ENCODE data around the gene PGAP2.

PGAP2 gene

DNA sequence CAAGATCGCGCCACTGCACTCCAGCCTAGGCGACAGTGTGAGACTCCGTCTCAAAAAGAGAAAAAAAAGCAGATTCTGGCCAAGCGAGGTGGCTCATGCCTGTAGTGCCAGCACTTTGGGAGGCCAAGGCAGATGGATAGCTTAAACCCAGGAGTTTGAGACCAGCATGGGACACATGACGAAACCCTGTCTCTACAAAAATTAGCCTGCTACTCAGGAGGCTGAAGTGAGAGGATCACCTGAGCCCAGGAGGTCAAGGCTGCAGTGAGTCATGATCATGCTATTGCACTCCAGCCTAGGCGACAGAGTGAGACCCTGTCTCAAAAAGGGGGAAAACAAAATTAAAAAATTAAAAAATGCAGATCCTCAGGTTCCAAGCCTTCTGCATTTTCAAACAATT lies 14.0 kb downstream of the PGAP2 start:
- no peaks in the 10 kb centered on the region for H3K9me3 ChIP-seq (ENCODE audit: control insufficient read depth in 1 of 2, low read length in 2 of 2)
- no peaks in the 10 kb centered on the region for H3K27me3 ChIP-seq (ENCODE audit: control insufficient read depth in 1 of 2, insufficient read depth in 2 of 2, low read length in 2 of 2)
- H3K9ac ChIP-seq (ENCODE audit: low read depth in 1 of 2, low read length in 2 of 2): no peak overlapping the region
- no peak overlapping the region for H3K27ac ChIP-seq (ENCODE audit: low read depth, low read length)
- no peaks in the 10 kb centered on the region for H3K4me1 ChIP-seq (ENCODE audit: control insufficient read depth in 1 of 2, insufficient read depth in 2 of 2, low read length in 2 of 2)
- peaks cover 7 to 37% of the 10 kb centered on the region in 2 donors for H3K36me3 ChIP-seq (ENCODE audit: control insufficient read depth in 1 of 2, insufficient read depth in 2 of 2, low read length in 2 of 2)
- no peak overlapping the region for H3K4me3 ChIP-seq (ENCODE audit: low read depth in 1 of 2, low read length in 2 of 2)

DNA sequence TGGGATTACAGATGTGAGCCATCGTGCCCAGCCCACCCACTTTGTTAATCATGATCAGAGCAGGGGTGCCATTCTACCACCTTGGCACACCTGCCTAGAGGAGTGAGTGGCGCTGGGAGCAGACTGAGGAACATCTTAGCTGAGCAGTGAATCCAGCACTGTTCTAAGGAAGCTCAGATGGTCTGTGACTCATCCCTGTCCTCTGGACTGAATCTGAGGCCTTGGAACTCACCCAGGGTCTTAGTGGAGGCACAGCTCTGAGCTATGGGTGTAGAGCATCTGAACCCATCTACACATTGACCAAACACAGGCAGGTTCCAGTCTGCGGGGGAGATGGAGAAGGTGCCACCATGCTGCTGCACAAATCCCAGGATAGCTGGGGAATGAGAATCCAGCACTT lies 14.9 kb downstream of the PGAP2 start:
- H3K36me3 ChIP-seq (ENCODE audit: control insufficient read depth in 1 of 2, insufficient read depth in 2 of 2, low read length in 2 of 2): peaks cover 13 to 46% of the 10 kb centered on the region in 2 donors
- no peak overlapping the region for H3K9ac ChIP-seq (ENCODE audit: low read depth in 1 of 2, low read length in 2 of 2)
- H3K4me3 ChIP-seq (ENCODE audit: low read depth in 1 of 2, low read length in 2 of 2): no peak overlapping the region
- H3K4me1 ChIP-seq (ENCODE audit: control insufficient read depth in 1 of 2, insufficient read depth in 2 of 2, low read length in 2 of 2): no peaks in the 10 kb centered on the region
- H3K27me3 ChIP-seq (ENCODE audit: control insufficient read depth in 1 of 2, insufficient read depth in 2 of 2, low read length in 2 of 2): no peaks in the 10 kb centered on the region
- H3K9me3 ChIP-seq (ENCODE audit: control insufficient read depth in 1 of 2, low read length in 2 of 2): no peaks in the 10 kb centered on the region
- H3K27ac ChIP-seq (ENCODE audit: low read depth, low read length): no peak overlapping the region

DNA sequence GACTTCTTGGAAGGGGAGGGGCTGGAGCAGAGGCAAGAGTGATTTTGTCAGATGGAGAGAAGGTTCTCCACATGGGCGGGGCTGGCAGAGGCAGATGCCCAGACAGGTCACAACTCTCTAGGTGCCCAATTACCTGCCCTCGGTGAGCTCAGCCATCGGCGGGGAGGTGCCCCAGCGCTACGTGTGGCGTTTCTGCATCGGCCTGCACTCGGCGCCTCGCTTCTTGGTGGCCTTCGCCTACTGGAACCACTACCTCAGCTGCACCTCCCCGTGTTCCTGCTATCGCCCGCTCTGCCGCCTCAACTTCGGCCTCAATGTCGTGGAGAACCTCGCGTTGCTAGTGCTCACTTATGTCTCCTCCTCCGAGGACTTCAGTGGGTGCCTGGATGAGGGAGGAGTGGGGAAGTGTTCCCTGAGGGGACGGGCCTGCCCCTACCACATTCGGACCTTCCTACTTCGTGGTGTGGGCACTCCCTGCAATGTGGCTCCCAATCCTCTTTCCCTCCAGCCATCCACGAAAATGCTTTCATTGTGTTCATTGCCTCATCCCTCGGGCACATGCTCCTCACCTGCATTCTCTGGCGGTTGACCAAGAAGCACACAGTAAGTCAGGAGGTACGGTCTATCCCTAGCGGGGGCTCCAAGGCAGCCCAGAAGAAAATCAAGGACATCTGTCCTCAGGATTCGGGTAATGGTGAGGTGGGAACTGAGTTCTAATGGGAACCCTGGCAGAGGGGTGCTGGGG lies 15.6 kb downstream of the PGAP2 start:
- Histone ChIP-seq H3K27me3 (ENCODE audit: control insufficient read depth in 1 of 2, insufficient read depth in 2 of 2, low read length in 2 of 2) (no peaks in the 10 kb centered on the region), H3K4me1 (ENCODE audit: control insufficient read depth in 1 of 2, insufficient read depth in 2 of 2, low read length in 2 of 2) (no peaks in the 10 kb centered on the region), H3K9me3 (ENCODE audit: control insufficient read depth in 1 of 2, low read length in 2 of 2) (no peaks in the 10 kb centered on the region), H3K27ac (ENCODE audit: low read depth, low read length) (no peak overlapping the region), H3K36me3 (ENCODE audit: control insufficient read depth in 1 of 2, insufficient read depth in 2 of 2, low read length in 2 of 2) (peaks cover 13 to 44% of the 10 kb centered on the region in 2 donors), H3K4me3 (ENCODE audit: low read depth in 1 of 2, low read length in 2 of 2) (no peak overlapping the region), H3K9ac (ENCODE audit: low read depth in 1 of 2, low read length in 2 of 2) (no peak overlapping the region)

DNA sequence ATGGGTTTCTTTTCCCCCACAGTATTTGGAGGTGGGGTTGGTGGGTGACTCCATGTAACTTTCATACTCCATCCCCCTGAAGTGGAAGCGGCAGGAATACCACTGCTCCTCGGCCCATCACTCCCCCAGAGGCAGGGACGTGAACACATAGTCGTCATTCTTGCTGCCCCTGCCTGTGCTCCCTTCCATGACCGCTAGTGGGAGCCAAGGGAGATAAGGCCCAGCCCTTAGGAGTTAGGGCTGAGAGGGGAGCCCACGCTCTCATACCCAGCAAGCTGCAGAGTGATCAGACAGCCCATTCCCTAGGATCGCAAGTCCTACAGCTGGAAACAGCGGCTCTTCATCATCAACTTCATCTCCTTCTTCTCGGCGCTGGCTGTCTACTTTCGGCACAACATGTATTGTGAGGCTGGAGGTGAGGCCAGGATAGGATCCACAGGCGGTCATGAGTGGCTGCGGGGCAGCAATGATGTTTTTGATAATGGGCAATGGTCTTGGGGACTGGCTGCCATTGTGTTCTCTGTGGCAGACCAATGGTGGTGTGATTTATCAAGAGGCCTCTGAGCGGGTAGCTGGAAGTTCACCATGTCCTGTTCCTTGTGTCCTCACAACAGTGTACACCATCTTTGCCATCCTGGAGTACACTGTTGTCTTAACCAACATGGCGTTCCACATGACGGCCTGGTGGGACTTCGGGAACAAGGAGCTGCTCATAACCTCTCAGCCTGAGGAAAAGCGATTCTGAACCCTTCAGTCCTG lies 16.5 kb downstream of the PGAP2 start:
- no peaks in the 10 kb centered on the region for H3K9me3 ChIP-seq (ENCODE audit: control insufficient read depth in 1 of 2, low read length in 2 of 2)
- H3K27me3 ChIP-seq (ENCODE audit: control insufficient read depth in 1 of 2, insufficient read depth in 2 of 2, low read length in 2 of 2): no peaks in the 10 kb centered on the region
- no peak overlapping the region for H3K4me3 ChIP-seq (ENCODE audit: low read depth in 1 of 2, low read length in 2 of 2)
- H3K9ac ChIP-seq (ENCODE audit: low read depth in 1 of 2, low read length in 2 of 2): no peak overlapping the region
- H3K4me1 ChIP-seq (ENCODE audit: control insufficient read depth in 1 of 2, insufficient read depth in 2 of 2, low read length in 2 of 2): no peaks in the 10 kb centered on the region
- peaks cover 13 to 50% of the 10 kb centered on the region in 2 donors for H3K36me3 ChIP-seq (ENCODE audit: control insufficient read depth in 1 of 2, insufficient read depth in 2 of 2, low read length in 2 of 2)
- no peak overlapping the region for H3K27ac ChIP-seq (ENCODE audit: low read depth, low read length)

DNA sequence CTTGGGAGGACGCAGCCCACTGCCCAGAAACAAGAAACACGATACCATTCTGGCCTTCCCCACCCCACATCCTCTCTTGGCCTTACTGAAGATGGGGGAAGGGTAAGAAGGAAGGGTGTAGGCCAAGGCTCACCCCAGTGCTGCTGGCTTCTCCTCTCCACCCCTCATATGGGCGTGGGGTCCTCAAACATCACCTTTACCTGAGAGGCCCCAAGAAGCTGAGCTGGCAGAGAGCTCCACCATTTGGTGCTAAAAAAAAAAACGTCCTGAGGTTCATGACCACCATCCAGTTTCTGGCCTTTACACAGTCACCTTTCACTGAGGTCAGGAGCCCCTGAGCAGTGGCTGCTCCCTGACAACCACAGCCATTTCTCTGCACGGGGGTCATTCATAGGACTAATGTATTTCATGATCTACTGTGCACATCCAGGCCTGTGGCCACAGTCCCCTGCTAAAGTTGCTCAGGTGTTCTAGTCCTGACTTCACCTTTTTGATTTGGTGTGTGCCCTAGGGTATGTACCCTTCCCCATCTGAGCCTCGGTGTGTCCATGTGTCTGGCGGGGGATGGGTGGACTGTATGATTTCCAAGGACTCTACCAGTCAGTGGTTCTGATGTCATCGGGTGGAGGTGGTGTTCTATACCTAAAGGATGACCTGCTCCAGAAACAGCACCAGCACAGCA lies 17.3 kb downstream of the PGAP2 start:
- H3K9me3 ChIP-seq (ENCODE audit: control insufficient read depth in 1 of 2, low read length in 2 of 2): no peaks in the 10 kb centered on the region
- H3K36me3 ChIP-seq (ENCODE audit: control insufficient read depth in 1 of 2, insufficient read depth in 2 of 2, low read length in 2 of 2): peaks cover 13 to 54% of the 10 kb centered on the region in 2 donors
- no peak overlapping the region for H3K9ac ChIP-seq (ENCODE audit: low read depth in 1 of 2, low read length in 2 of 2)
- no peak overlapping the region for H3K27ac ChIP-seq (ENCODE audit: low read depth, low read length)
- H3K27me3 ChIP-seq (ENCODE audit: control insufficient read depth in 1 of 2, insufficient read depth in 2 of 2, low read length in 2 of 2): no peaks in the 10 kb centered on the region
- no peak overlapping the region for H3K4me3 ChIP-seq (ENCODE audit: low read depth in 1 of 2, low read length in 2 of 2)
- H3K4me1 ChIP-seq (ENCODE audit: control insufficient read depth in 1 of 2, insufficient read depth in 2 of 2, low read length in 2 of 2): peaks cover 0 to under 1% of the 10 kb centered on the region in 2 donors

DNA sequence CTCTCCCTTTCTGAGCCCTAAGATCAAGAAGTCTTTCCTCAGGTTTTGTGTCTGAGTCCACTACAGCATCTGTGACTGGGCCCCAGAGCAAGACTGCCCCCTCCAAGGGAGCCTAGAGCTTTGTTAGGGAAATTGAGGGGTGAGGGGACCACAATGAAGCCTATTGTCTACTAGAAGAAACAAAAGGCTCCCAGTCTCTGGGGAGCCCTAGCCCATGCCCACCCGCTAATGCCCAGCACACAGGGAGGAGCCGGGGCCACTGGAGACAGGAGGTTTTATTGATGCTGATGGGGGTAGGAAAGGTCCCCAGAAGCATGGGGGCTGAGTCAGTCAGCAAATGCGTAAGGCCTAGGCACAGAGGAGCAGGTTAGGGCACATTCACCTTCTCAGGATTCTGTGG lies 18.4 kb downstream of the PGAP2 start:
- Histone ChIP-seq H3K9ac (ENCODE audit: low read depth in 1 of 2, low read length in 2 of 2) (no peak overlapping the region), H3K9me3 (ENCODE audit: control insufficient read depth in 1 of 2, low read length in 2 of 2) (no peaks in the 10 kb centered on the region), H3K4me3 (ENCODE audit: low read depth in 1 of 2, low read length in 2 of 2) (no peak overlapping the region), H3K27ac (ENCODE audit: low read depth, low read length) (no peak overlapping the region), H3K27me3 (ENCODE audit: control insufficient read depth in 1 of 2, insufficient read depth in 2 of 2, low read length in 2 of 2) (no peaks in the 10 kb centered on the region), H3K4me1 (ENCODE audit: control insufficient read depth in 1 of 2, insufficient read depth in 2 of 2, low read length in 2 of 2) (peaks cover 9 to 10% of the 10 kb centered on the region in 2 donors), H3K36me3 (ENCODE audit: control insufficient read depth in 1 of 2, insufficient read depth in 2 of 2, low read length in 2 of 2) (peaks cover 13 to 50% of the 10 kb centered on the region in 2 donors)

DNA sequence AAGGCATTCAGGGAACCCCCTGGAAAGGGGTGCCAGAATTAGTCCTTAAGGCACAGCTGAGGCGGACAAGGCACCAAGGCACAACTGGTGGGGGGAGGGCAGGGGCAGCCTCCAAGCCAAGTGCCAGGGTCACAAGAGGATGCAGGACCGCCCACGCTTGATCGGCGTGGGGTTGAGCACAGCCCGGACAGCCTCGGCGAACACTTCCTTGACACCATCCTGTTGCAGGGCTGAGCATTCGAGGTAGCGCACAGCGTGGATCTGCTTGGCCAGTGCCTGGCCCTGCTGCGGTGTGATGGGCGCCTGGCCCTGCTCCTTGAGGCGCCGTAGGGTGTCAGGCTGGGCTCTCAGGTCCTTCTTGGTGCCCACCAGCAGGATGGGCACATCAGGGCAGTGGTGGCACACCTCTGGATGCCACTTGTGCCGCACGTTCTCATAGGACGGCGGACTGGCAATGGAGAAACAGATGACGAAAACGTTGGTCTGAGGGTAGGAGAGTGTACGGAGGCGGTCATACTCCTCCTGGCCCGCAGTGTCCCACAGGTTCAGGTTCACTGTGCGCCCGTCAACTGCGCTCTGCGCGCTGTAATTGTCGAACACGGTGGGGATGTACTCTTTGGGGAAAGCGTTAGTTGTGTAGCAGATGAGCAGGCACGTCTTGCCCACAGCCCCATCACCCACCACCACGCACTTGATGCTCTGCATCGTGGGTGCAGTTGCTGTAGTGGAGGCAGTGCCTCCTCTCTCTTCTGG lies 19.2 kb downstream of the PGAP2 start:
- Histone ChIP-seq H3K27ac (ENCODE audit: low read depth, low read length) (no peak overlapping the region), H3K9me3 (ENCODE audit: control insufficient read depth in 1 of 2, low read length in 2 of 2) (no peaks in the 10 kb centered on the region), H3K4me3 (ENCODE audit: low read depth in 1 of 2, low read length in 2 of 2) (no peak overlapping the region), H3K9ac (ENCODE audit: low read depth in 1 of 2, low read length in 2 of 2) (no peak overlapping the region), H3K36me3 (ENCODE audit: control insufficient read depth in 1 of 2, insufficient read depth in 2 of 2, low read length in 2 of 2) (peaks cover 13 to 53% of the 10 kb centered on the region in 2 donors), H3K27me3 (ENCODE audit: control insufficient read depth in 1 of 2, insufficient read depth in 2 of 2, low read length in 2 of 2) (no peaks in the 10 kb centered on the region), H3K4me1 (ENCODE audit: control insufficient read depth in 1 of 2, insufficient read depth in 2 of 2, low read length in 2 of 2) (peaks cover 14 to 19% of the 10 kb centered on the region in 2 donors)

DNA sequence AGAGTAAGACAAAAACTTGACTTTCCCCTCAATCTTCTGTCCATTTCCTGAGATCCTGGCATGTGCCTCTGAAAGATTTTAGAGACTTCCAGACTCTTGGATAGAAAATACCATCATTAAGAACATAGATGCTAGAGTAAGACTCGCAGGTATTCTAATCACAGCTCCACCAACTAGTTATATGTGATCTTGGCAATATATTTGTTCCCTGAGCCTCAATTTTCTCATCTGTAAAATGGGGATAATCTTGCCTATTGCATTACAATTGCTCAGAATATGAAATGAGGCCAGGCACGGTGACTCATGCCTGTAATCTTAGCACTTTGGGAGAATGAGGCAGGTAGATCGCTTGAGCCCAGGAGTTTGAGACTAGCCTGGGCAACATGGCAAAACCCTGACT lies 21.7 kb downstream of the PGAP2 start:
- H3K4me3 ChIP-seq (ENCODE audit: low read depth in 1 of 2, low read length in 2 of 2): no peak overlapping the region
- H3K27ac ChIP-seq (ENCODE audit: low read depth, low read length): no peak overlapping the region
- no peaks in the 10 kb centered on the region for H3K9me3 ChIP-seq (ENCODE audit: control insufficient read depth in 1 of 2, low read length in 2 of 2)
- H3K9ac ChIP-seq (ENCODE audit: low read depth in 1 of 2, low read length in 2 of 2): no peak overlapping the region
- peaks cover 13 to 49% of the 10 kb centered on the region in 2 donors for H3K36me3 ChIP-seq (ENCODE audit: control insufficient read depth in 1 of 2, insufficient read depth in 2 of 2, low read length in 2 of 2)
- H3K27me3 ChIP-seq (ENCODE audit: control insufficient read depth in 1 of 2, insufficient read depth in 2 of 2, low read length in 2 of 2): no peaks in the 10 kb centered on the region
- H3K4me1 ChIP-seq (ENCODE audit: control insufficient read depth in 1 of 2, insufficient read depth in 2 of 2, low read length in 2 of 2): peaks cover 38 to 42% of the 10 kb centered on the region in 2 donors

DNA sequence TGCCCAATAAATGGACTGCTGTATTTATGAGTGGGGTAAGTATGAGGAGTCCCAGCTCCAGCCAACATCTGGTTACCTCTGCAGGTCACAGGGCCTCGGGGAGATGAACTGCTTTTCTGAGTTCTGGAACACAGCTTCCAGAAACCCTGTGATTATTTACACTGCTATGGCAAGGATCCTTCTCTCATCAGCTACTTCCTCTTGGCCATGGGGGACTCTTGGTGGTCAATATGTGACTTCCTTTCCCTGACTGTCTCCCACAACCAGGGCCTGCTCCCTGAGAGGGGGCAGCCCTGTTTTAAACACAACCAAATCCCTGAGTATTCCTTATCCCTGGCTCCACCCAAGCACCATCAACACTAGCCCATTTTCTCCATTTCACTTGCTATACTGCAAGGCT lies 22.4 kb downstream of the PGAP2 start:
- no peaks in the 10 kb centered on the region for H3K9me3 ChIP-seq (ENCODE audit: control insufficient read depth in 1 of 2, low read length in 2 of 2)
- no peak overlapping the region for H3K27ac ChIP-seq (ENCODE audit: low read depth, low read length)
- no peak overlapping the region for H3K4me3 ChIP-seq (ENCODE audit: low read depth in 1 of 2, low read length in 2 of 2)
- H3K36me3 ChIP-seq (ENCODE audit: control insufficient read depth in 1 of 2, insufficient read depth in 2 of 2, low read length in 2 of 2): peaks cover 13 to 43% of the 10 kb centered on the region in 2 donors
- H3K4me1 ChIP-seq (ENCODE audit: control insufficient read depth in 1 of 2, insufficient read depth in 2 of 2, low read length in 2 of 2): peaks cover 44 to 49% of the 10 kb centered on the region in 2 donors
- no peaks in the 10 kb centered on the region for H3K27me3 ChIP-seq (ENCODE audit: control insufficient read depth in 1 of 2, insufficient read depth in 2 of 2, low read length in 2 of 2)
- H3K9ac ChIP-seq (ENCODE audit: low read depth in 1 of 2, low read length in 2 of 2): no peak overlapping the region

All from duodenal mucosa (tissue), 2 donors.